GM04504 (cell line): ENCODE measurements around the gene TRERF1.

ENCODE experiments used
- DNase-seq: peaks from one replicate; pipeline ENCODE4 v3.0.0-alpha.2; 2012; ENCODE audit warnings: low read depth

The TRERF1 gene

DNA sequence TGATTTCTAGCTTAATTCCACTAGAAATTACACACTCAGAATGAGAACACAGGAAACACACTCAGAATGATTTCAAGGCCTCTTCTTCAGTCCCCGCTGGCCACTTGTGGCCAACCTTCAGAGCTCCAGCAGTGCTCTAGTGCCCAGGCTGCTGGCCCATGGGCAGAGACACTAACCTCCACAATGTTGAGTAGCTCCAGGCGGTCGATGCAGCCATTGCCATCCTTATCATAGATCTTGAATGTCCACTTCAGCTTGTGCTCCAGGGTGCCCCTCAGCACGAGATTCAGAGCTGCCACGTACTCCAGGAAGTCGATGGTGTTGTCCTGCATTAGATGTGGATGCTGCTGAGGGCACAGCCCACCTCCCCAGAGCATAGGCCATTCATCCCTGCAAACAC lies 263.3 kb downstream of the TRERF1 start:
- no peak for DNase-seq

- no peak for DNase-seq
Measured at GRCh38 chr6:42185597-42185996, 266.1 kb downstream of the TRERF1 start.

GRCh38 chr6:42184475-42184874 lies 267.3 kb downstream of the TRERF1 start:
- DNase-seq: no peak

DNA sequence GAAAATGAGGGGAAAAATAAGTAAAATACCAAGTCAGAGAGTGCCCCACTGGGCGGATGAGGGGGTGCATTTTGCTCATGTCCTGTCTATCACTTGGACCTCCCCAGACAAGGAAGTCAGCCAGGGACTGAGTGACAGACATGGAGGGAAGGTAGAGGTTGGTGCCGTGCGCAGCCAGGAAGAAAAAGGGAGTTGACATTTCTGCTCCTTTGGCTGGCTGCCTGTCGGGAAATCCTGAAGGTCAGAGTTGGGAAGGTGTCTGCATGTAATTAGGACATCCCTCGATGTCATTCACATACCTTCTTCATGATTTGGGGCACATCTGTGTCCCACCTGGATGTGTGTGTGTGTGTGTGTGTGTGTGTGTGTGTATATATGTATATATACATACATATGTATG lies 269.6 kb downstream of the TRERF1 start:
- no peak for DNase-seq

GRCh38 chr6:42179945-42180313 lies 271.8 kb downstream of the TRERF1 start:
- DNase-seq: no peak

DNA sequence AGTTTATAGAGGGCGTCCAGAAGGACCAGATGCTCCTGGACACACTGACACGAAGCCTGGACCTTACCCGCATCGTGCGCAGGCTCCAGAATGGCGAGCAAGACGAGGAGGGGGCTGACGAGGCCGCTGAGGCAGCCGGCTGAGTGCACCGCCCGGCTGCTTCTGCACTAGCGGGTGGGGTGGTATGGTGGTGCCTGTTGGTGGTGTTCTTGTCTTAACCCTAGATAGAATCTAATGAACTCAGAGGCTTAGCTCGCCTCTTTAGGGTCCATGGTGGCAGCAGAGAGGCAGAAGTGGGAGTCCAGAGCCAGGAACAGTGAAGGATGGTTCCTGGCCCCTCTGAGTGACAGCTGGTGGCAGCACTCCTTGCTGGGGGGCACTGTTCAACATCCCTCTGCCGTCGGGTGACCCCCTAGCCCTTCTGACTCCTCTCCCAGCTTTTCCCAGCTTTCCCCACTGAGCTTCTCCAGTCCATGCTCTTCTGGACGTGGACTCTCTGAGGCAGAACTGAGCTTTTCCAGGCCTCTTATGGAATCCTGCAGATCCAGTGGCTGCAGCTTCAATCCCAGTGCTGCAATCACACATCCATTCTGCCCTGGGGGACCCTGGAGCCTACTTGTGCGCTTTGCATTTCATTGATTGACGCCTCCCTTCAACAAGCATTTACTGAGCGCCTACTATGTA lies 272.3 kb downstream of the TRERF1 start:
- no peak for DNase-seq

GRCh38 chr6:42177514-42178364 lies 274.0 kb downstream of the TRERF1 start:
- DNase-seq: no peak

GRCh38 chr6:42176981-42177380 lies 274.7 kb downstream of the TRERF1 start:
- no peak for DNase-seq

DNA sequence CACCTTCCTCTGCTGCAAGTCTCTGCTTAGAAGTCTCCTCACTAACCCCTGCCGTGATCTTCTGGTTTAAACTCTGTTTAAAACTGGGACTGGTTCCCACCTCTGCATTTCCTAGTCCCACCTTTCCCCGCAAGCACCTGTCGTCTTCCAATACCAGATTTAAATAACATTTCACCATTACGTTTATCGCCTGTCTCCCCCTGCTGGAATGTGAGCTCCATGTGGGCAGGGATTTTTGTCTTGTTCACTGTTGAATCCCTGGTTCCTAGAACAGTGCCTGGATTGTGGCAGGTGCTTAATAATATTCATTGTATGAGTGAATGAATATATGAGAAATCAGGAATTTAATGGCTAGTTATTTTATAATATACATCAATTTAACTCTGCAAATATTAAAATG lies 275.9 kb downstream of the TRERF1 start:
- no peak for DNase-seq
